ENCODE data around the gene QPRT. TPM values are rescaled to one million over a fixed set of nuclear protein-coding genes. Genes with fewer than 3 reads are reported as not detected.

QPRT gene
- polyA plus RNA-seq, 1 of the 3 experiments (the other 2 are of a cell fraction): 12.5 TPM

GRCh38 chr16:29668267-29668666, 10.7 kb upstream of the QPRT start:
- H3K9ac ChIP-seq: no peak overlapping the region
- peaks cover 0 to 2% of the 10 kb centered on the region in 2 experiments; a peak in 1 of 4 replicates for H3K4me1 ChIP-seq (ENCODE audit: control insufficient read depth in 1 of 2, insufficient read depth in 2 of 2, low read depth in 1 of 2, low read length in 1 of 2)
- 83% methylated on average over 3 of the region's 3 CpGs for WGBS (ENCODE audit: low lambda C conversion rate)
- H4K20me1 ChIP-seq (ENCODE audit: insufficient read depth): no peaks in the 10 kb centered on the region
- ChIA-PET CTCF (interaction anchor here (1.4 kb wide), 1 partner anchor 32 kb away, joined by 3 read pairs; no protein-coding TSS in a partner anchor), POLR2A (no interaction called here)
- H3F3A ChIP-seq (replicated peaks; ENCODE audit: insufficient read depth): no peaks in the 10 kb centered on the region
- no peaks in the 10 kb centered on the region for H3K9me3 ChIP-seq
- H3K4me3 ChIP-seq (ENCODE audit: low read depth in 2 of 2, low read length in 1 of 2): no peak overlapping the region
- H3K4me2 ChIP-seq: no peak overlapping the region
- H3K27ac ChIP-seq (ENCODE audit: low read depth in 2 of 2, low read length in 1 of 2): no peak overlapping the region
- H2AFZ ChIP-seq (ENCODE audit: low read depth): no peak overlapping the region
- H3K9me2 ChIP-seq: no peaks in the 10 kb centered on the region
- no peak for DNase-seq
- H3K79me2 ChIP-seq (ENCODE audit: insufficient read depth): no peaks in the 10 kb centered on the region
- TF ChIP-seq NFIC (IDR thresholded peaks at IDR 0.05; ENCODE audit: borderline replicate concordance) (no peak), FOXM1 (IDR thresholded peaks at IDR 0.05; ENCODE audit: low read depth) (no peak), SMC3 (IDR thresholded peaks at IDR 0.05; ENCODE audit: low read depth, low read length) (no peak), USF1 (IDR thresholded peaks at IDR 0.05; ENCODE audit: borderline replicate concordance, low read depth) (no peak), GATA2 (CRISPR knock-in tag; IDR thresholded peaks at IDR 0.05) (no peak), RFX5 (IDR thresholded peaks at IDR 0.05; ENCODE audit: low read length) (no peak), GABPA (IDR thresholded peaks at IDR 0.05; ENCODE audit: low read depth) (no peak), MEF2A (IDR thresholded peaks at IDR 0.05; ENCODE audit: borderline replicate concordance, low read depth) (no peak), MXI1 (IDR thresholded peaks at IDR 0.05; ENCODE audit: low read depth, low read length) (no peak), TEAD4 (IDR thresholded peaks at IDR 0.05; ENCODE audit: borderline replicate concordance, insufficient read depth) (no peak), CTCF (IDR thresholded peaks at IDR 0.05) (no peak), EP300 (IDR thresholded peaks at IDR 0.05; ENCODE audit: borderline replicate concordance in 1 of 2, low read depth in 1 of 2, low read length in 1 of 2) (no peak)
- TF ChIP-seq, protein P1, sequence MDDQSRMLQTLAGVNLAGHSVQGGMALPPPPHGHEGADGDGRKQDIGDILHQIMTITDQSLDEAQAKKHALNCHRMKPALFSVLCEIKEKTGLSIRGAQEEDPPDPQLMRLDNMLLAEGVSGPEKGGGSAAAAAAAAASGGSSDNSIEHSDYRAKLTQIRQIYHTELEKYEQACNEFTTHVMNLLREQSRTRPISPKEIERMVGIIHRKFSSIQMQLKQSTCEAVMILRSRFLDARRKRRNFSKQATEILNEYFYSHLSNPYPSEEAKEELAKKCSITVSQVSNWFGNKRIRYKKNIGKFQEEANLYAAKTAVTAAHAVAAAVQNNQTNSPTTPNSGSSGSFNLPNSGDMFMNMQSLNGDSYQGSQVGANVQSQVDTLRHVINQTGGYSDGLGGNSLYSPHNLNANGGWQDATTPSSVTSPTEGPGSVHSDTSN (IDR thresholded peaks at IDR 0.05): no peak
- H3K36me3 ChIP-seq (replicated peaks in 1 of 2; ENCODE audit: control insufficient read depth in 1 of 2, insufficient read depth in 2 of 2, low read length in 1 of 2): no peaks in the 10 kb centered on the region
- no peaks in the 10 kb centered on the region for H3K27me3 ChIP-seq (ENCODE audit: insufficient read depth)

DNA sequence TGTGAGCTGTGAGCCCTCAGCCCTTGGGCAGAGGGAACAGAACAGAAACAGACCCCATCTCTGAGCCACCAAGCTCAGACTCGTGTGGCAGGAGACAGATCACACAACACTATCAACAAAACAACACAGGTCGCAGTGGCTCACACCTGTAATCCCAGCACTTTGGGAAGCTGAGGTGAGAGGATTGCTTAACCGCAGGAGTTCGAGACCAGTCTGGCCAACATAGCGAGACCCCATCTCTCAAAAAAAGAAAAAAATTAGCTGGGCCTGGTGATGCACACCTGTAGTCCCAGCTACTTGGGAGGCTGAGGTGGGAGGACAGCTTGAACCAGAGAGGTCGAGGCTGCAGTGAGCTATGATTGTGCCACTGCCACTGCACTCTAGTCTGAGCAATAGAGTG, 5.5 kb upstream of the QPRT start:
- Histone ChIP-seq H3K27ac (ENCODE audit: low read depth in 2 of 2, low read length in 1 of 2) (no peak overlapping the region), H3K36me3 (replicated peaks in 1 of 2; ENCODE audit: control insufficient read depth in 1 of 2, insufficient read depth in 2 of 2, low read length in 1 of 2) (no peaks in the 10 kb centered on the region), H3K9ac (no peak overlapping the region), H3K9me3 (no peaks in the 10 kb centered on the region), H3K4me2 (no peak overlapping the region), H3K79me2 (ENCODE audit: insufficient read depth) (no peaks in the 10 kb centered on the region), H4K20me1 (ENCODE audit: insufficient read depth) (no peaks in the 10 kb centered on the region), H3K9me2 (no peaks in the 10 kb centered on the region), H3F3A (replicated peaks; ENCODE audit: insufficient read depth) (no peaks in the 10 kb centered on the region), H3K4me1 (ENCODE audit: control insufficient read depth in 1 of 2, insufficient read depth in 2 of 2, low read depth in 1 of 2, low read length in 1 of 2) (no peaks in the 10 kb centered on the region; a peak in 1 of 4 replicates), H3K27me3 (ENCODE audit: insufficient read depth) (no peaks in the 10 kb centered on the region), H3K4me3 (ENCODE audit: low read depth in 2 of 2, low read length in 1 of 2) (no peak overlapping the region), H2AFZ (ENCODE audit: low read depth) (no peak overlapping the region)
- no peak for TF ChIP-seq REST (IDR thresholded peaks at IDR 0.05; ENCODE audit: low read depth, low read length)
- no peak for TF ChIP-seq MEF2A (IDR thresholded peaks at IDR 0.05; ENCODE audit: borderline replicate concordance, low read depth)
- no peak for TF ChIP-seq RFX5 (IDR thresholded peaks at IDR 0.05; ENCODE audit: low read length)
- TF ChIP-seq SIN3A (IDR thresholded peaks at IDR 0.05; ENCODE audit: borderline replicate concordance, low read depth, low read length): no peak
- TF ChIP-seq MAX (IDR thresholded peaks at IDR 0.05; ENCODE audit: low read depth): no peak
- no peak for TF ChIP-seq POLR2AphosphoS5 (IDR thresholded peaks at IDR 0.05; ENCODE audit: low read depth, low read length)
- no peak for TF ChIP-seq FOXM1 (IDR thresholded peaks at IDR 0.05; ENCODE audit: low read depth)
- TF ChIP-seq NRF1 (IDR thresholded peaks at IDR 0.05; ENCODE audit: low read depth, low read length): no peak
- no peak for TF ChIP-seq MXI1 (IDR thresholded peaks at IDR 0.05; ENCODE audit: low read depth, low read length)
- TF ChIP-seq TCF12 (IDR thresholded peaks at IDR 0.05): no peak
- WGBS (ENCODE audit: low lambda C conversion rate): 85% methylated on average over 6 of the region's 6 CpGs
- CTCF ChIA-PET: no interaction called here
- POLR2A ChIA-PET: no interaction called here
- no peak for DNase-seq

All from SK-N-SH (cell line).